Neural cell (in vitro differentiated cells): ENCODE measurements around the gene ATP13A1. TPM values are rescaled to one million over a fixed set of nuclear protein-coding genes. Genes with fewer than 3 reads are reported as not detected.
"Not testable (repeated sequence)": the region's sequence is repeated elsewhere in the genome, so short reads cannot be mapped to it uniquely, and the experiment has no call there.

Experiments
- H2AFZ ChIP-seq: fragments of 200-600, 300-800 bp; sonication (generic), shearing (Covaris generic); 2 replicates; pipeline ENCODE4 v1.6.0; 2014; ENCODE audit warnings: low read depth, mild to moderate bottlenecking, antibody characterized with exemption, low read length, moderate library complexity
- H3F3A ChIP-seq: fragments of 200-600 bp; shearing (Covaris generic); 2 replicates; pipeline ENCODE4 v1.6.1; 2016; ENCODE audit warnings: mild to moderate bottlenecking, moderate library complexity, mixed read lengths, antibody characterized with exemption, low read length; ENCODE audit not compliant: insufficient read depth, poor library complexity, severe bottlenecking
- H3K27ac ChIP-seq: fragments of 200-600, 300-800 bp; sonication (generic), shearing (Covaris generic); 2 replicates; pipeline ENCODE4 v1.5.1; 2014; ENCODE audit warnings: mild to moderate bottlenecking, low read length, moderate library complexity
- H3K27me3 ChIP-seq: fragments of 300-800, 200-600 bp; sonication (generic), shearing (Covaris generic); 2 replicates; pipeline ENCODE4 v1.6.0; 2014; ENCODE audit warnings: mild to moderate bottlenecking, low read depth, low read length, moderate library complexity; ENCODE audit not compliant: insufficient read depth
- H3K36me3 ChIP-seq: fragments of 300-800, 200-600 bp; sonication (generic), shearing (Covaris generic); 2 replicates; pipeline ENCODE4 v1.5.1; 2014; ENCODE audit warnings: mild to moderate bottlenecking, antibody characterized with exemption, low read length, moderate library complexity; ENCODE audit not compliant: insufficient read depth
- H3K4me2 ChIP-seq: fragments of 300-800, 200-600 bp; sonication (generic), shearing (Covaris generic); 2 replicates; pipeline ENCODE4 v1.6.0; 2014; ENCODE audit warnings: mild to moderate bottlenecking, low read length
- H3K4me3 ChIP-seq: fragments of 300-800, 200-600 bp; sonication (generic), shearing (Covaris generic); 2 replicates; pipeline ENCODE4 v1.5.1; 2014; ENCODE audit warnings: mild to moderate bottlenecking, low read length, moderate library complexity
- H3K79me2 ChIP-seq: fragments of 200-600 bp; shearing (Covaris generic); replicated peaks from 2 replicates; pipeline ENCODE4 v1.6.0; 2014; ENCODE audit warnings: mild to moderate bottlenecking, low read length, moderate library complexity; ENCODE audit not compliant: insufficient read depth
- H3K9ac ChIP-seq: fragments of 300-800, 200-600 bp; sonication (generic), shearing (Covaris generic); 2 replicates; pipeline ENCODE4 v1.6.1; 2016; ENCODE audit warnings: mild to moderate bottlenecking, low read length, mixed read lengths
- H3K9me2 ChIP-seq: fragments of 200-600 bp; shearing (Covaris generic); 2 replicates; pipeline ENCODE4 v1.6.1; 2016; ENCODE audit warnings: mild to moderate bottlenecking, low read length, mixed read lengths; ENCODE audit not compliant: insufficient read depth
- H3K9me3 ChIP-seq: fragments of 200-600, 300-800 bp; sonication (generic), shearing (Covaris generic); 2 replicates; pipeline ENCODE4 v1.6.1; 2016; ENCODE audit warnings: mild to moderate bottlenecking, mixed run types, low read length, moderate library complexity, mixed read lengths
- H4K20me1 ChIP-seq: fragments of 200-600 bp; shearing (Covaris generic); 2 replicates; pipeline ENCODE4 v1.6.1; 2016; ENCODE audit warnings: mild to moderate bottlenecking, mixed run types; ENCODE audit not compliant: insufficient read depth
- CTCF ChIP-seq: fragments of 450-650 bp; IDR thresholded peaks from 2 replicates; pipeline ENCODE4 v1.5.1; 2014; ENCODE audit warnings: antibody characterized with exemption, mild to moderate bottlenecking, moderate library complexity; ENCODE audit not compliant: poor library complexity, severe bottlenecking
- EP300 ChIP-seq: fragments of 450-650 bp; conservative IDR thresholded peaks from 2 replicates; pipeline ENCODE4 v1.6.1; 2014; ENCODE audit warnings: antibody characterized with exemption, mild to moderate bottlenecking, moderate library complexity; ENCODE audit not compliant: poor library complexity, severe bottlenecking
- EZH2 ChIP-seq: fragments of 200-600, 300-800 bp; shearing (Covaris generic), sonication (generic); IDR thresholded peaks from 2 replicates; pipeline ENCODE4 v1.6.1; 2014; ENCODE audit warnings: antibody characterized with exemption, low read length, borderline replicate concordance, mild to moderate bottlenecking; ENCODE audit not compliant: insufficient read depth, poor library complexity, severe bottlenecking
- MXI1 ChIP-seq: fragments of 450-650 bp; conservative IDR thresholded peaks from 2 replicates; pipeline ENCODE4 v1.6.1; 2014; ENCODE audit warnings: antibody characterized with exemption, mild to moderate bottlenecking; ENCODE audit not compliant: poor library complexity, severe bottlenecking
- POLR2AphosphoS5 ChIP-seq: IDR thresholded peaks from 2 replicates; pipeline ENCODE4 v1.6.1; 2012
- RAD21 ChIP-seq: fragments of 450-650 bp; conservative IDR thresholded peaks from 2 replicates; pipeline ENCODE4 v1.6.1; 2014; ENCODE audit warnings: antibody characterized with exemption, mild to moderate bottlenecking, moderate library complexity
- REST ChIP-seq: IDR thresholded peaks from 2 replicates; pipeline ENCODE4 v1.6.1; 2012; ENCODE audit warnings: borderline replicate concordance
- SMC3 ChIP-seq: fragments of 450-650 bp; conservative IDR thresholded peaks from 2 replicates; pipeline ENCODE4 v1.6.1; 2014; ENCODE audit warnings: antibody characterized with exemption, mild to moderate bottlenecking, moderate library complexity; ENCODE audit not compliant: poor library complexity
- TAF1 ChIP-seq: IDR thresholded peaks from 2 replicates; pipeline ENCODE4 v1.6.1; 2012; ENCODE audit warnings: low read depth
- polyA plus RNA-seq: library from polyadenylated mRNA; depleted of rRNA; stranded (reverse); fragments of >200 nt; gene quantifications from 2 replicates; pipeline ENCODE4 v1.2.3, GENCODE V29; 2014

Gene ATP13A1
- polyA plus RNA-seq, 1 donor from 2014 or later = 63.5 TPM

- Histone ChIP-seq H3K9ac (no peak overlapping the region), H3K9me2 (no peaks in the 10 kb centered on the region), H4K20me1 (no peaks in the 10 kb centered on the region), H3K27ac (no peak overlapping the region), H3K4me3 (no peak overlapping the region), H3K9me3 (no peaks in the 10 kb centered on the region), H3K36me3 (no peaks in the 10 kb centered on the region), H3K79me2 (no peaks in the 10 kb centered on the region), H3K4me2 (no peak overlapping the region), H2AFZ (no peak overlapping the region), H3F3A (no peaks in the 10 kb centered on the region), H3K27me3 (no peaks in the 10 kb centered on the region)
- TF ChIP-seq RAD21 (no peak), POLR2AphosphoS5 (no peak), EZH2 (no peak), EP300 (no peak), CTCF (no peak), REST (no peak), SMC3 (no peak), TAF1 (no peak), MXI1 (no peak)
These were observed 52.9 kb downstream of the ATP13A1 start for GRCh38 chr19:19610376-19611202.

- not testable (repeated sequence) for H4K20me1 ChIP-seq, H3K9me2 ChIP-seq, H3K27me3 ChIP-seq, H3K4me2 ChIP-seq, H3K9me3 ChIP-seq, H3K27ac ChIP-seq, H3K36me3 ChIP-seq, H3K9ac ChIP-seq, H3K4me3 ChIP-seq, H3F3A ChIP-seq, H2AFZ ChIP-seq, H3K79me2 ChIP-seq
These were observed 56.8 kb downstream of the ATP13A1 start for GRCh38 chr19:19606686-19607085.
